MCF 10A (cell line): ENCODE data around the gene PDE9A. TPM values are rescaled to one million over a fixed set of nuclear protein-coding genes. Genes with fewer than 3 reads are reported as not detected.

Experiments
- BruUV-seq: library from RNA; stranded (reverse); fragments of 400-500 nt; replicated peaks from 2 replicates; lab custom pipeline; 2021; lab: Mats Ljungman, UMichigan
- CTCF ChIA-PET: fragments of 300-600 bp; sonication (Branson Sonifier 250); formaldehyde crosslinking; extraction: SDS; loops from one replicate; lab custom pipeline; 2021; ENCODE audit warnings: antibody characterized with exemption, inconsistent platforms; lab: Yijun Ruan, JAX
- POLR2A ChIA-PET: fragments of 300-600, 350-650 bp; sonication (Branson Sonifier 250); formaldehyde crosslinking; extraction: SDS; loops from one replicate; lab custom pipeline; 2020; ENCODE audit warnings: antibody characterized with exemption, inconsistent platforms; lab: Yijun Ruan, JAX
- DNase-seq: peaks from one replicate; pipeline ENCODE4 v3.0.0-alpha.2; 2018; ENCODE audit not compliant: unreplicated experiment
- H3K27ac Mint-ChIP-seq: one replicate; pipeline ENCODE4 v1.8.0; 2022; ENCODE audit warnings: mild to moderate bottlenecking, low read depth, mixed read lengths; ENCODE audit not compliant: unreplicated experiment
- H3K27me3 Mint-ChIP-seq: one replicate; pipeline ENCODE4 v1.8.0; 2022; ENCODE audit warnings: mixed read lengths; ENCODE audit not compliant: insufficient read depth, unreplicated experiment
- H3K36me3 Mint-ChIP-seq: one replicate; pipeline ENCODE4 v1.8.0; 2022; ENCODE audit warnings: mild to moderate bottlenecking, moderate library complexity, mixed read lengths; ENCODE audit not compliant: insufficient read depth, unreplicated experiment
- H3K4me1 Mint-ChIP-seq: one replicate; pipeline ENCODE4 v1.8.0; 2022; ENCODE audit warnings: mixed read lengths; ENCODE audit not compliant: insufficient read depth, unreplicated experiment
- H3K4me3 Mint-ChIP-seq: one replicate; pipeline ENCODE4 v1.8.0; 2022; ENCODE audit warnings: mild to moderate bottlenecking, moderate library complexity, mixed read lengths; ENCODE audit not compliant: unreplicated experiment
- H3K9me3 Mint-ChIP-seq: one replicate; pipeline ENCODE4 v1.8.0; 2022; ENCODE audit warnings: mixed read lengths; ENCODE audit not compliant: unreplicated experiment
- CTCF ChIP-seq: fragments of 200-600 bp; IDR thresholded peaks from one replicate; pipeline ENCODE4 v1.8.0; 2022; ENCODE audit warnings: antibody characterized with exemption, mild to moderate bottlenecking; ENCODE audit not compliant: unreplicated experiment
- intact Hi-C: fragments of 100-400 bp; cut with micrococcal nuclease; formaldehyde crosslinking; loops from 2 replicates; pipeline ENCODE4 v1.14.1; 2022
- total RNA-seq: library from RNA; stranded (reverse); gene quantifications from 2 replicates; pipeline ENCODE4 v1.2.3, GENCODE V29; 2022

The PDE9A gene
- total RNA-seq, 1 experiment from 2014 or later, result not detected

- CTCF ChIA-PET, result no interaction called here
- H3K27ac Mint-ChIP-seq, result no peak overlapping the region
- no TSS peak for BruUV-seq
- no peaks in the 10 kb centered on the region for H3K4me1 Mint-ChIP-seq
- TF ChIP-seq CTCF, result no peak
- no peak overlapping the region for H3K4me3 Mint-ChIP-seq
- H3K36me3 Mint-ChIP-seq, result no peaks in the 10 kb centered on the region
- intact Hi-C loops, result no loop called here
- POLR2A ChIA-PET, result no interaction called here
- H3K27me3 Mint-ChIP-seq, result peaks cover 20% of the 10 kb centered on the region
- DNase-seq, result no peak
- no peaks in the 10 kb centered on the region for H3K9me3 Mint-ChIP-seq
These were observed 8.4 kb downstream of the PDE9A start for GRCh38 chr21:42661688-42662429.

GRCh38 chr21:42662430-42663199 lies 9.2 kb downstream of the PDE9A start:
- BruUV-seq, result no TSS peak
- DNase-seq, result no peak
- H3K27ac Mint-ChIP-seq, result no peak overlapping the region
- intact Hi-C loops, result no loop called here
- H3K4me1 Mint-ChIP-seq, result no peaks in the 10 kb centered on the region
- no peak overlapping the region for H3K4me3 Mint-ChIP-seq
- peaks cover 17% of the 10 kb centered on the region for H3K27me3 Mint-ChIP-seq
- POLR2A ChIA-PET, result no interaction called here
- no peaks in the 10 kb centered on the region for H3K9me3 Mint-ChIP-seq
- H3K36me3 Mint-ChIP-seq, result no peaks in the 10 kb centered on the region
- CTCF ChIA-PET, result no interaction called here
- TF ChIP-seq CTCF, result no peak

- intact Hi-C loops, result no loop called here
- no TSS peak for BruUV-seq
- H3K27me3 Mint-ChIP-seq, result peaks cover 12% of the 10 kb centered on the region
- ChIA-PET POLR2A (no interaction called here), CTCF (no interaction called here)
- H3K4me1 Mint-ChIP-seq, result no peaks in the 10 kb centered on the region
- no peak overlapping the region for H3K4me3 Mint-ChIP-seq
- H3K36me3 Mint-ChIP-seq, result no peaks in the 10 kb centered on the region
- TF ChIP-seq CTCF, result no peak
- no peak overlapping the region for H3K27ac Mint-ChIP-seq
- no peak for DNase-seq
- no peaks in the 10 kb centered on the region for H3K9me3 Mint-ChIP-seq
These were observed 9.9 kb downstream of the PDE9A start for GRCh38 chr21:42663200-42663750.

GRCh38 chr21:42663860-42664535 lies 10.6 kb downstream of the PDE9A start:
- BruUV-seq, result no TSS peak
- ChIA-PET POLR2A (no interaction called here), CTCF (no interaction called here)
- no peak for TF ChIP-seq CTCF
- no peaks in the 10 kb centered on the region for H3K4me1 Mint-ChIP-seq
- no peak for DNase-seq
- no peak overlapping the region for H3K4me3 Mint-ChIP-seq
- H3K9me3 Mint-ChIP-seq, result no peaks in the 10 kb centered on the region
- H3K36me3 Mint-ChIP-seq, result no peaks in the 10 kb centered on the region
- H3K27ac Mint-ChIP-seq, result no peak overlapping the region
- intact Hi-C loops, result no loop called here
- H3K27me3 Mint-ChIP-seq, result peaks cover 5% of the 10 kb centered on the region
